GM18909 (cell line): ENCODE data around the gene ADGRL3.
"Not testable (repeated sequence)": the region's sequence is repeated elsewhere in the genome, so short reads cannot be mapped to it uniquely, and the experiment has no call there.

Experiments used
- ATAC-seq: cut with Tn5 transposase; IDR thresholded peaks from one replicate; pipeline ENCODE4 v1.9.1; 2021; ENCODE audit warnings: mild to moderate bottlenecking; ENCODE audit not compliant: unreplicated experiment, poor library complexity

Gene ADGRL3

GRCh38 chr4:61336488-61336887, 136.4 kb downstream of the ADGRL3 start:
- ATAC-seq, result no peak

- ATAC-seq, result no peak
Measured at GRCh38 chr4:61336916-61337315, 136.8 kb downstream of the ADGRL3 start.

- ATAC-seq, result no peak
Measured at GRCh38 chr4:61342061-61342460, 141.9 kb downstream of the ADGRL3 start.

- ATAC-seq, result no peak
Measured at GRCh38 chr4:61350932-61351331, 150.8 kb downstream of the ADGRL3 start.

GRCh38 chr4:61356696-61357095, 156.6 kb downstream of the ADGRL3 start:
- no peak for ATAC-seq

- ATAC-seq, result no peak
Measured at GRCh38 chr4:61359301-61359700, 159.2 kb downstream of the ADGRL3 start.

- not testable (repeated sequence) for ATAC-seq
Measured at GRCh38 chr4:61372817-61373216, 172.7 kb downstream of the ADGRL3 start.

- ATAC-seq, result no peak
Measured at GRCh38 chr4:61373901-61374440, 173.8 kb downstream of the ADGRL3 start.

GRCh38 chr4:61374447-61374891, 174.3 kb downstream of the ADGRL3 start:
- no peak for ATAC-seq

GRCh38 chr4:61375301-61375700, 175.2 kb downstream of the ADGRL3 start:
- no peak for ATAC-seq

- ATAC-seq, result no peak
Measured at GRCh38 chr4:61376301-61376700, 176.2 kb downstream of the ADGRL3 start.

GRCh38 chr4:61379406-61379805, 179.3 kb downstream of the ADGRL3 start:
- ATAC-seq, result no peak

- ATAC-seq, result no peak
Measured at GRCh38 chr4:61380865-61381264, 180.7 kb downstream of the ADGRL3 start.

GRCh38 chr4:61385256-61385655, 185.1 kb downstream of the ADGRL3 start:
- no peak for ATAC-seq

- ATAC-seq, result not testable (repeated sequence)
Measured at GRCh38 chr4:61387372-61387771, 187.2 kb downstream of the ADGRL3 start.

GRCh38 chr4:61389640-61390039, 189.5 kb downstream of the ADGRL3 start:
- ATAC-seq, result no peak

GRCh38 chr4:61395754-61396153, 195.6 kb downstream of the ADGRL3 start:
- ATAC-seq, result no peak

- ATAC-seq, result no peak
Measured at GRCh38 chr4:61397174-61397573, 197.0 kb downstream of the ADGRL3 start.

- no peak for ATAC-seq
Measured at GRCh38 chr4:61400439-61401038, 200.4 kb downstream of the ADGRL3 start.

- ATAC-seq, result no peak
Measured at GRCh38 chr4:61401771-61402170, 201.6 kb downstream of the ADGRL3 start.

- no peak for ATAC-seq
Measured at GRCh38 chr4:61405307-61405706, 205.2 kb downstream of the ADGRL3 start.

GRCh38 chr4:61406677-61407076, 206.6 kb downstream of the ADGRL3 start:
- no peak for ATAC-seq
